Amygdala (tissue), 56 donors: Measurements from ENCODE around the gene GHITM.
A peak's percentile ranks its signal among the peaks of the same experiment; 100 is the strongest.
"Not testable (repeated sequence)": the region's sequence is repeated elsewhere in the genome, so short reads cannot be mapped to it uniquely, and the experiment has no call there.

Experiments
- DNase-seq, 56 donors: peaks; one replicate each; lab custom pipeline; 2025; lab: John Stamatoyannopoulos, UW

Gene GHITM, protein sequence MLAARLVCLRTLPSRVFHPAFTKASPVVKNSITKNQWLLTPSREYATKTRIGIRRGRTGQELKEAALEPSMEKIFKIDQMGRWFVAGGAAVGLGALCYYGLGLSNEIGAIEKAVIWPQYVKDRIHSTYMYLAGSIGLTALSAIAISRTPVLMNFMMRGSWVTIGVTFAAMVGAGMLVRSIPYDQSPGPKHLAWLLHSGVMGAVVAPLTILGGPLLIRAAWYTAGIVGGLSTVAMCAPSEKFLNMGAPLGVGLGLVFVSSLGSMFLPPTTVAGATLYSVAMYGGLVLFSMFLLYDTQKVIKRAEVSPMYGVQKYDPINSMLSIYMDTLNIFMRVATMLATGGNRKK

GRCh38 chr10:84139126-84140035, at the start of gene GHITM:
Gene GHITM, plus strand, starts transcription at chr10:84139509. Its CDS starts 1,992 bp downstream, at chr10:84141501.
- DNase-seq: peak; percentile 47 to 99 (median 98)

GRCh38 chr10:84095811-84096497, 43.4 kb upstream of the GHITM start:
- peak in 5 of 56 donors; percentile 1 to 42 (median 6) for DNase-seq

DNA sequence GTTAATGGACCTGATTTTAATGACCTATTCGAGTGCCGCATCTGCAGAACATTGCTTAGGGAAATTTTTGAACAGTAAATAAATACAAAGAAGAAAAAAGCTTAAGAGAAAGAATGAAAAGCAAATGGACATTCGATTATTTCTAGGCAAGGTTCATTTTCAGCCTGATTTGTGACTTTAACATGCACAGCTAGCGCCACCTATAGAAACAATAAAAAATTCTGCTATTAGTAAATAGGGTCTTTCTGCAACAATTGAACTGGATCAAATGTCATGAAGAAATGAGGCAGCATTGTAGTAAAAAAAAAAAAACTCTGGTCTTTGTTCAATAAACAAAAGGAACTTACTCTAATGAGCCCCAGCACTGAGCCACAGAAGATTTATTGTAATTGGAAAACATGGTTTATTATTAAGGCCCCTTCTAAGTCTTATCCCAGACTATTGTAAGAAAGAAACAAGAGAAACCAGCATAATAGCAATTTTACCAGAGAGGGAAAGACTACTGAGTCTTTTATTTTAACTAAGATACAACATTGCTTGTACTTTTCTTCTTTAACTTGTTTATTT, 41.4 kb upstream of the GHITM start:
- DNase-seq: no peak

- DNase-seq: no peak
These were observed 40.6 kb upstream of the GHITM start for GRCh38 chr10:84098667-84099066.

DNA sequence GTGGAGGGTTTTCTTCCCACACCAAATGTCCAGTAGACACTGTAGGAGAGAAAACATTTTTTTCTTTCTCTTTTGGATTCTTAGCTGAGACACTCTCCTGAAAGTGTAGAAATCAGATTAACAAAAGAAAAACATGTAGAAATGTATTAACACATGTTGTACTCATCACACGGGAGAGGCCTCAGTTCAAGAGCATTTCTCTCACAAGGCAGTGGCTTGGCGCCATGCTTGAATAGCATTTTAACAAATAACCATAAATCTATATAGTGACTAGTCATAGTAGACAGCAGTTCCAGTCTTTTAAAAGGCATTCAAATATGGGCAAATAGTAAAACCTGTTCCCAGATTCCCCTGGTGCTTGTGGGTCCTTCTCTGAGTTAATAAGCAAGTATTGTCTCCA, 38.3 kb upstream of the GHITM start:
- no peak for DNase-seq

DNA sequence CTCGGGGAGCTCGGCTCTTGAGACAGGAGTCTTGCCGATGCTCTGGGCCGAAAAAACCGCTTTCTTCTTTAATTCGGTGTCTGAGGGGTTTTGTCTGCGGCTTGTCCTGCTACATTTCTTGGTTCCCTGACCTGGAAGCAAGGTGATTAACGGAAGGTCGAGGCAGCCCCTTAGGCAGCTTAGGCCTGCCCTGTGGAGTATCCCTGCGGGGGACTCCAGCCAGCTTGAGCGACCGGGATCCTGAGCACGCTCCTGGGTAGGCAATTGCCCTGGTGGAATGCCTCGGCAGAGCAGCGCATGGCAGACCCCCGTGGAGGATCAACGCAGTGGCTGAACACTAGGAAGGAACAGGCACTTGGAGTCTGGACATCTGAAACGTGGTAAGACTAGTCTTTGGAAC, 30.5 kb upstream of the GHITM start:
- DNase-seq: no peak

GRCh38 chr10:84109772-84110171, 29.5 kb upstream of the GHITM start:
- DNase-seq: not testable (repeated sequence)

- DNase-seq: not testable (repeated sequence)
These were observed 25.8 kb upstream of the GHITM start for GRCh38 chr10:84113468-84113867.

DNA sequence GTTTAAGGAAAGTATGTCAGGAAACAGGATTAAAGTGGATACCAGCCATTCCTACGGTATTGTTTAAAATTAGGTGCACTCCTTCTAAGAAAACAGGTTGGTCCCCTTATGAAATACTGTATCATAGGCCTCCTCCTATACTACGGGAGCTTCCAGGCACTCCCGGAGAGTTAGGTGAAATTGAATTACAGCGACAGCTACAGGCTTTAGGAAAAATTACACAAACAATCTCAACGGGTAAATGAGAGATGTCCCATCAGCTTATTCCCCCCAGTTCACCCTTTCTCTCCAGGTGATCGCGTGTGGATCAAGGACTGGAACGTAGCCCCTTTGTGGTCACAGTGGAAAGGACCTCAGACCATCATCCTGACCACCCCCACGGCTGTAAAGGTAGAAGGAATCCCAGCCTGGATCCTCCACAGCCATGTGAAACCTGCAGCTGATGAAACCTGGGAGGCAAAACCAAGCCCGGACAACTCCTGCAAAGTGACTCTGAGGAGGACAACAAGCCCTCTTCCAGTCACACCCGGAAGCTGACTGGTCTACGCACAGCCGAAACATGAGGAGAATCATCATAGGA, 25.1 kb upstream of the GHITM start:
- no peak for DNase-seq

GRCh38 chr10:84117204-84117603, 22.1 kb upstream of the GHITM start:
- DNase-seq: not testable (repeated sequence)

- DNase-seq: no peak
These were observed 21.5 kb upstream of the GHITM start for GRCh38 chr10:84117686-84118394.

DNA sequence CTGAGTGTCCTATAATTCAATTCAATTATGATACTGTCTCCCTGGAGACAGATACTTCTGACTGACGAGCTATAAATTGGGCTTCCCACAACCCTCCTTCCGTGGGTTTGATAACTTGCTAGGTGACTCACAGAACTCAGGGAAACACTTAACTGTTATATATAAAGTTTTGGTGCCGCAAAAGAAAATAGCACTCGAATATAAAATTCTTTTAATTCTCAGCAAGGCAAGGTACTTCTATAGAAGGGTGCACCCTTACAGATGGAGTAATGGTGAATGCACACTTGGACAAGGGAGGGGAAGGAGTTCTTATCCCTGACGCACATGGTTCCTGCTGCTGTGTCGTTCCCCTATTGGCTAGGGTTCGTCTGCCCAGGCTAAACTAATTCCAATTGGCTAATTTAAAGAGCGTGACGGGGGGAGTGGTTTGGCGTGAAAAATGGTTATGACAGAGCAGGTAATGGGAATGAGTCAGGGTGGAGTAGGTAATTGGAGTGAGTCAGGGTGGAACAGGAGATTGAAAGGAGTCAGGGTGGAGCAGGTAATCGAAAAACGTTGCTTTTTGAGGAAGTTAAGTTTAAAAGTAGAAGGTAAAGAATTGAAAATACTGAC, 20.8 kb upstream of the GHITM start:
- peak in 1 of 56 donors; percentile 19 for DNase-seq

GRCh38 chr10:84123362-84123761, 15.9 kb upstream of the GHITM start:
- no peak for DNase-seq

DNA sequence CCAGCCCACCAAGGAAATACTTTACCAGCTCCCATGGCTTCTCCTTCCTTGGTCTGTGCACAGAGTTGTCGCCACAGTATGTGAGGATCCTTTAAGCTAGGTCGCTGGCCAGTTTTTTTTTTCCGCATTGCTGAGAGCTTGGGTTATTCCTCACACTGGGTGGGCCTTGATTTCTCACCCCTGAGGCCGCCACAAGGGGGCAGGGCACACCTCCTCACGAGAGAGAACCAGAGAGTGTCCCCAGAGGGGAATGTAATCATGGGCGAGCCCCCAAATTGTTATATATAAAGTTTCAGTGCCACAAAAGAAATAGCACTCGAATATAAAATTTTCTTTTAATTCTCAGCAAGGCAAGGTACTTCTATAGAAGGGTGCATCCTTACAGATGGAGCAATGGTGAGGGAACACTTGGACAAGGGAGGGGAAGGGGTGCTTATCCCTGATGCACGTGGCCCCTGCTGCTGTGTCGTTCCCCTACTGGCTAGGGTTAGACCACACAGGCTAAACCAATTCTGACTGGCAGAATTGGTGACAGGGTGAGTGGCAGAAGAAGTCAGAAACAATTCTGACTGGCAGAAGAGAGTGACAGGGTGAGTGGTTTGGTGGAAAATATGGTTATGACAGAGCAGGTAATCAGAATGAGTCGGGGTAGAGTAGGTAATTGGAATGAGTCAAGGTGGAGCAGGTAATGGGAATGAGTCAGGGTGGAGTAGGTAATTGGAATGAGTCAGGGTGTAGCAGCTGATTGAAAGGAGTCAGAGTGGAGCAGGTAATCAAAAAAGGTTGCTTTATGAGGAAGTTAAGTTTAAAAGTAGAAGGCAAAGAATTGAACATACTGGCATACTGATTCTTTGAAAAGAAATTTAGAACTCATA, 13.2 kb upstream of the GHITM start:
- not testable (repeated sequence) for DNase-seq

GRCh38 chr10:84126785-84127167, 12.5 kb upstream of the GHITM start:
- DNase-seq: no peak

- DNase-seq: no peak
These were observed 3.5 kb upstream of the GHITM start for GRCh38 chr10:84135836-84136235.

GRCh38 chr10:84137811-84138210, 1.5 kb upstream of the GHITM start:
- DNase-seq: no peak

DNA sequence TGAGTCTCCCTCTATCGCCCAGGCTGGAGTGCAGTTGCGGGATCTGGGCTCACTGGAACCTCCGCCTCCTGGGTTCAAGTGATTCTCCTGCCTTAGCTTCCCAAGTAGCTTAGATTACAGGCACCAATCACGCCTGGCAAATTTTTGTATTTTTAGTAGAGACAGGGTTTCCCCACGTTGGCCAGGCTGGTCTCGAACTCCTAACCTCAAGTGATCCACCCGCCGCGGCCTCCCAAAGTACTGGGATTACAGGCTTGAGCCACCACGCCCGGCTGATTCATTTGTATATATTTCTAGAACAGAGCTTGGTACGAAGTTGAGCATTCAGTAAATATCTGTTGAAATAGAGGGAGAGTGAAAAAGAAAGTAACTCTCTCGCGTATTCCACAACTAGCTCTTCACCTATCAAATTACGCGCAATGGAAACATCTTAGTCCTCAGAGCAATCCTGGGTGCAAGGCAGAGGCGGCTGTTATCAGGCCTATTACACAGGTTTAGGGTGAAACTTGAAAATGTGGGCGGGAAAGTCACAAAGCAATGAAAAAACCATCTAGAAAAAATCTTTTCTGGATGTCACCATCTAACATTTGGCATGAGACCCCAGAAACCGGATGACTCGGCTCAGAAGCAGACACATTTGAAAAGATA, 707 bp upstream of the GHITM start:
- DNase-seq: peak in 1 of 56 donors; percentile 37
